Tibial artery (tissue), 4 donors: ENCODE data around the gene ZNF407.

Source experiments
- DNase-seq, 2 donors: peaks; one replicate each; pipeline ENCODE4 v3.0.0-alpha.2; 2019
- H3K27ac ChIP-seq, 2 donors: fragments of 200-600 bp; sonication (generic) in 1 of 2; 1 replicate in 1 of 2; 2 replicates in 1 of 2; pipeline ENCODE4 v1.5.1; 2018 to 2019; ENCODE audit warnings: mild to moderate bottlenecking in 1 of 2
- H3K27me3 ChIP-seq, 2 donors: fragments of 200-600 bp; sonication (generic) in 1 of 2; one replicate each; pipeline versions ENCODE4 v1.5.1 to v1.6.0; 2016 to 2019
- H3K36me3 ChIP-seq, 3 donors: fragments of 200-600 bp; sonication (generic) in 2 of 3; one replicate each; pipeline ENCODE4 v1.5.1; 2016 to 2019; ENCODE audit warnings: mild to moderate bottlenecking in 2 of 3
- H3K4me1 ChIP-seq, 4 donors: fragments of 200-600 bp; sonication (generic) in 2 of 4; 1 replicate in 3 of 4; 2 replicates in 1 of 4; pipeline ENCODE4 v1.5.1; 2016 to 2019
- H3K4me3 ChIP-seq, 2 donors: fragments of 200-600 bp; sonication (generic) in 1 of 2; 1 replicate in 1 of 2; 2 replicates in 1 of 2; pipeline ENCODE4 v1.5.1; 2018 to 2019; ENCODE audit warnings: mild to moderate bottlenecking in 2 of 2
- H3K9me3 ChIP-seq, 3 donors: fragments of 200-600 bp; sonication (generic) in 1 of 3; one replicate each; pipeline ENCODE4 v1.5.1; 2016 to 2019
- CTCF ChIP-seq, 2 experiments: fragments of 200-600 bp in 1 of 2; fragments of 450-650 bp in 1 of 2; IDR thresholded peaks; one replicate each; pipeline ENCODE4 v1.5.1; 2017 to 2019; ENCODE audit warnings: antibody characterized with exemption in 2 of 2, mild to moderate bottlenecking in 1 of 2, moderate library complexity in 1 of 2
- intact Hi-C: fragments of 100-400 bp; cut with DNase I; formaldehyde crosslinking; loops from one replicate; pipeline ENCODE4 v1.15.0; 2023; ENCODE audit warnings: low total_unique reads

Gene ZNF407

GRCh38 chr18:74856928-74857327 lies 259.3 kb downstream of the ZNF407 start:
- no peak for DNase-seq
- H3K27ac ChIP-seq: no peak overlapping the region
- intact Hi-C loops: no loop called here
- no peak overlapping the region for H3K4me3 ChIP-seq
- H3K4me1 ChIP-seq: no peaks in the 10 kb centered on the region
- no peak for TF ChIP-seq CTCF (IDR thresholded peaks at IDR 0.05)
- H3K9me3 ChIP-seq: no peaks in the 10 kb centered on the region
- no peaks in the 10 kb centered on the region for H3K36me3 ChIP-seq
- no peaks in the 10 kb centered on the region for H3K27me3 ChIP-seq

GRCh38 chr18:74857901-74858300 lies 260.2 kb downstream of the ZNF407 start:
- Histone ChIP-seq H3K4me1 (no peaks in the 10 kb centered on the region), H3K4me3 (no peak overlapping the region), H3K36me3 (no peaks in the 10 kb centered on the region), H3K27me3 (no peaks in the 10 kb centered on the region), H3K9me3 (no peaks in the 10 kb centered on the region), H3K27ac (no peak overlapping the region)
- intact Hi-C loops: no loop called here
- no peak for DNase-seq
- TF ChIP-seq CTCF (IDR thresholded peaks at IDR 0.05): no peak

- TF ChIP-seq CTCF (IDR thresholded peaks at IDR 0.05): no peak
- Histone ChIP-seq H3K9me3 (no peaks in the 10 kb centered on the region), H3K27ac (no peak overlapping the region), H3K4me1 (no peaks in the 10 kb centered on the region), H3K36me3 (no peaks in the 10 kb centered on the region), H3K4me3 (no peak overlapping the region), H3K27me3 (no peaks in the 10 kb centered on the region)
- intact Hi-C loops: no loop called here
- DNase-seq: no peak
Observed at GRCh38 chr18:74861154-74861553, 263.5 kb downstream of the ZNF407 start.

GRCh38 chr18:74862094-74862493 lies 264.4 kb downstream of the ZNF407 start:
- Histone ChIP-seq H3K27me3 (no peaks in the 10 kb centered on the region), H3K4me1 (no peaks in the 10 kb centered on the region), H3K36me3 (no peaks in the 10 kb centered on the region), H3K27ac (no peak overlapping the region), H3K9me3 (no peaks in the 10 kb centered on the region), H3K4me3 (no peak overlapping the region)
- no peak for TF ChIP-seq CTCF (IDR thresholded peaks at IDR 0.05)
- DNase-seq: no peak
- intact Hi-C loops: no loop called here

- H3K4me3 ChIP-seq: no peak overlapping the region
- intact Hi-C loops: no loop called here
- H3K4me1 ChIP-seq: no peaks in the 10 kb centered on the region
- no peaks in the 10 kb centered on the region for H3K36me3 ChIP-seq
- no peaks in the 10 kb centered on the region for H3K27me3 ChIP-seq
- no peak for TF ChIP-seq CTCF (IDR thresholded peaks at IDR 0.05)
- no peak overlapping the region for H3K27ac ChIP-seq
- H3K9me3 ChIP-seq: no peaks in the 10 kb centered on the region
- no peak for DNase-seq
Observed at GRCh38 chr18:74866577-74866976, 268.9 kb downstream of the ZNF407 start.

- Histone ChIP-seq H3K27ac (no peak overlapping the region), H3K4me3 (no peak overlapping the region), H3K4me1 (no peaks in the 10 kb centered on the region), H3K27me3 (no peaks in the 10 kb centered on the region), H3K36me3 (no peaks in the 10 kb centered on the region), H3K9me3 (no peaks in the 10 kb centered on the region)
- TF ChIP-seq CTCF (IDR thresholded peaks at IDR 0.05): no peak
- DNase-seq: no peak
- intact Hi-C loops: no loop called here
Observed at GRCh38 chr18:74868461-74868860, 270.8 kb downstream of the ZNF407 start.
